GM12891 (cell line): ENCODE results near the gene SNTG2.

ENCODE experiments used
- DNase-seq: peaks from one replicate; pipeline ENCODE4 v3.0.0; 2011; ENCODE audit warnings: low spot score; ENCODE audit not compliant: insufficient read length
- FAIRE-seq: peaks from 2 replicates; lab custom pipeline; 2011; peaks lifted over from hg19 to GRCh38; lab: Jason Lieb, UNC
- PAX5 ChIP-seq: IDR thresholded peaks from 2 replicates; pipeline ENCODE4 v1.6.1; 2011; ENCODE audit warnings: low read length, moderate library complexity, mild to moderate bottlenecking; ENCODE audit not compliant: insufficient read depth, severe bottlenecking
- POLR2A ChIP-seq: IDR thresholded peaks from 2 replicates; pipeline ENCODE4 v1.6.1; 2011; ENCODE audit warnings: low read depth, low read length, control low read depth
- POLR2AphosphoS5 ChIP-seq: IDR thresholded peaks from 2 replicates; pipeline ENCODE4 v1.6.1; 2011; ENCODE audit warnings: low read depth, low read length, control low read depth
- POU2F2 ChIP-seq: IDR thresholded peaks from 2 replicates; pipeline ENCODE4 v1.6.1; 2011; ENCODE audit warnings: low read depth, mild to moderate bottlenecking, control low read depth, low read length, moderate library complexity
- SPI1 ChIP-seq: IDR thresholded peaks from 2 replicates; pipeline ENCODE4 v1.6.1; 2011; ENCODE audit warnings: low read depth, low read length, control low read depth
- TAF1 ChIP-seq: IDR thresholded peaks from 2 replicates; pipeline ENCODE4 v1.6.1; 2011; ENCODE audit warnings: low read depth, low read length, control low read depth

Gene SNTG2

GRCh38 chr2:1033069-1033468 lies 82.4 kb downstream of the SNTG2 start:
- FAIRE-seq: no peak
- TF ChIP-seq POLR2AphosphoS5 (no peak), POLR2A (no peak), TAF1 (no peak), SPI1 (no peak), PAX5 (no peak), POU2F2 (no peak)
- DNase-seq: no peak

- FAIRE-seq (no peak), DNase-seq (no peak)
- TF ChIP-seq PAX5 (no peak), POU2F2 (no peak), SPI1 (no peak), POLR2A (no peak), POLR2AphosphoS5 (no peak), TAF1 (no peak)
Observed at GRCh38 chr2:1037066-1037465, 86.4 kb downstream of the SNTG2 start.

- FAIRE-seq (no peak), DNase-seq (no peak)
- TF ChIP-seq TAF1: no peak
- no peak for TF ChIP-seq POLR2AphosphoS5
- no peak for TF ChIP-seq SPI1
- TF ChIP-seq POU2F2: no peak
- TF ChIP-seq POLR2A: no peak
- TF ChIP-seq PAX5: no peak
Observed at GRCh38 chr2:1039549-1039948, 88.9 kb downstream of the SNTG2 start.

- FAIRE-seq: peak; percentile 26
- no peak for DNase-seq
- TF ChIP-seq POLR2AphosphoS5 (no peak), POLR2A (no peak), POU2F2 (no peak), TAF1 (no peak), PAX5 (no peak), SPI1 (no peak)
Observed at GRCh38 chr2:1041012-1041805, 90.6 kb downstream of the SNTG2 start.

GRCh38 chr2:1045109-1045508 lies 94.5 kb downstream of the SNTG2 start:
- DNase-seq (no peak), FAIRE-seq (no peak)
- no peak for TF ChIP-seq POU2F2
- no peak for TF ChIP-seq TAF1
- TF ChIP-seq POLR2A: no peak
- TF ChIP-seq POLR2AphosphoS5: no peak
- TF ChIP-seq SPI1: no peak
- no peak for TF ChIP-seq PAX5

- no peak for TF ChIP-seq TAF1
- TF ChIP-seq SPI1: no peak
- TF ChIP-seq POU2F2: no peak
- no peak for TF ChIP-seq PAX5
- no peak for TF ChIP-seq POLR2A
- no peak for TF ChIP-seq POLR2AphosphoS5
- no peak for FAIRE-seq
- no peak for DNase-seq
Observed at GRCh38 chr2:1046067-1046466, 95.4 kb downstream of the SNTG2 start.

GRCh38 chr2:1047485-1047884 lies 96.8 kb downstream of the SNTG2 start:
- DNase-seq (no peak), FAIRE-seq (no peak)
- no peak for TF ChIP-seq PAX5
- no peak for TF ChIP-seq POU2F2
- TF ChIP-seq TAF1: no peak
- no peak for TF ChIP-seq POLR2AphosphoS5
- no peak for TF ChIP-seq SPI1
- TF ChIP-seq POLR2A: no peak

GRCh38 chr2:1049691-1050090 lies 99.0 kb downstream of the SNTG2 start:
- FAIRE-seq (no peak), DNase-seq (no peak)
- TF ChIP-seq SPI1: no peak
- TF ChIP-seq TAF1: no peak
- TF ChIP-seq PAX5: no peak
- TF ChIP-seq POLR2A: no peak
- TF ChIP-seq POU2F2: no peak

GRCh38 chr2:1051075-1051474 lies 100.4 kb downstream of the SNTG2 start:
- FAIRE-seq: no peak

More at GRCh38 chr2:1051075-1051474, 100.4 kb downstream of the SNTG2 start:
- no peak for DNase-seq
- TF ChIP-seq POLR2AphosphoS5 (no peak), SPI1 (no peak), POLR2A (no peak), PAX5 (no peak), TAF1 (no peak), POU2F2 (no peak)
